Effector CD8-positive, alpha-beta T cell (primary cell): Measurements from ENCODE around the gene AQP2.
"Not testable (repeated sequence)": the region's sequence is repeated elsewhere in the genome, so short reads cannot be mapped to it uniquely, and the experiment has no call there.

Experiments used
- DNase-seq: peaks from one replicate; lab custom pipeline; 2025; lab: John Stamatoyannopoulos, UW

The AQP2 gene

GRCh38 chr12:49969651-49970429, 19.3 kb downstream of the AQP2 start:
- no peak for DNase-seq

DNA sequence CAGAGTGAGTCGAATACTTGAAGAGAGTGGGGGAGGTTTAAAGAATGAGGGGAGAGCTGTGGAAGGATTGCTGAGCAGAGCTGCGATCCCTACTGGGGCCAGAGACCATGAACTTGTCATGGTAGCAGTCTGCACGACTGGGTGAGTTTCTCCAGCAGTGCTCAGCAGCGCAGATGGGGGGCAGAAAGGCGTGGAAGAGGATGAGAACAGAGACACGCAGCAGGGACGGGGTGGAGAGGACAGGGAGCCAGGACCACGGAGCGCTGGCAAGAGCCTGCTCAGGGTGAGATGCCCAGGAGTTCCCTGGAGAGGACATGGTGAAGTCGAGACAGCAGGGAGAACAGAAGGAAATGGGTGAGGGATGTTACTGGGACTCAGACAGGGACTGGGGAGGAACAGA, 20.1 kb downstream of the AQP2 start:
- DNase-seq = no peak

- DNase-seq = no peak
These were observed 20.6 kb downstream of the AQP2 start for GRCh38 chr12:49971141-49971540.

- no peak for DNase-seq
These were observed 21.6 kb downstream of the AQP2 start for GRCh38 chr12:49972129-49972528.

DNA sequence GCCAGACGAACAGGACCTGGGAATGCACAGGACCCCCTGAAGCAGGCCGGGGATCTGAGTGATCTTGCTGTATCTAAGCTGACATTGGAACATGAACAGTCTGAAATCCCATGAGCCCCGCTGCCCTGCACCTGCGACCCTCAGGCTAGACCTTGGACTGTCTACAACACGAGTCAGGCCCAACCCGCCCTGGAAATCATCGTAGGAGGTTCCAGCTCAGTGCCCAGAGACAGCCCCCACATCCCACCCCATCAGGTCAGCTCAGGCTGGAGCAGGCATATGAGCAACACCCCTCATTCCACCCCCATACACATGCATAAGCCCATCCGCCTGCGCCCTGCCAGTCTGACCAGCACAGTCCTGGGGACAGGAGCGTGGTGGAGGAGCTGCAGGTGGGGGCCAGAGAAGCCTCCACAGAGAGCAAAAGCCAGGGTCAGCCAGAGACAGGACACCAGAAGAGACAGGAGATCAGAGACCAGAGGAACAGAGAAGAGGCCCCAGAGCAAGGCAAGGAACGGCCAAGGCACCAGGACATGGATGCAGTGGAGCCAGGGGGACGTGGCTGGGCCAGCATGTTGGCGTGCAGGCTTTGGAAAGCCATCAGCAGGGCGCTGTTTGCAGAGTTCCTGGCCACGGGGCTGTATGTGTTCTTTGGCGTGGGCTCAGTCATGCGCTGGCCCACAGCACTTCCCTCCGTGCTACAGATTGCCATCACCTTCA, 22.3 kb downstream of the AQP2 start, which contains the start of gene AQP6:
Gene AQP6, plus strand, starts transcription at position 307 of the 720 bp plus-strand sequence. Its CDS starts 227 bp downstream, at position 534.
- DNase-seq = no peak

DNA sequence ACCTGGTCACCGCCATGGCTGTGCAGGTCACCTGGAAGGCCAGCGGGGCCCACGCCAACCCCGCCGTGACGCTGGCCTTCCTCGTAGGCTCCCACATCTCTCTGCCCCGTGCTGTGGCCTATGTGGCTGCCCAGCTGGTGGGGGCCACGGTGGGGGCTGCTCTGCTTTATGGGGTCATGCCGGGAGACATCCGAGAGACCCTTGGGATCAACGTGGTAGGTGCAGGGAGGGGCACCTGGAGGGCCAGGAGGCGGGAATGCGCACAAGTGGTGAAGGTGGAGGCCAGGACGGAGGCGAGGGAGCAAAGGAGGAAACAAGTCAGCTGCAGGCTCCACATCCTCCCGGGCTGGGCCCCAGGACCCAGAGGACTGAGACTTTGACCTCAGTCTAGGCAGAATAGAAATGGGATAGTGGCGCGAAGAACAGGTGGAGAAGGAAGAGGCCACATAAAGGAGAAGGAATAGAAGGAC, 22.9 kb downstream of the AQP2 start:
- no peak for DNase-seq

- DNase-seq = no peak
These were observed 23.7 kb downstream of the AQP2 start for GRCh38 chr12:49974231-49974675.

DNA sequence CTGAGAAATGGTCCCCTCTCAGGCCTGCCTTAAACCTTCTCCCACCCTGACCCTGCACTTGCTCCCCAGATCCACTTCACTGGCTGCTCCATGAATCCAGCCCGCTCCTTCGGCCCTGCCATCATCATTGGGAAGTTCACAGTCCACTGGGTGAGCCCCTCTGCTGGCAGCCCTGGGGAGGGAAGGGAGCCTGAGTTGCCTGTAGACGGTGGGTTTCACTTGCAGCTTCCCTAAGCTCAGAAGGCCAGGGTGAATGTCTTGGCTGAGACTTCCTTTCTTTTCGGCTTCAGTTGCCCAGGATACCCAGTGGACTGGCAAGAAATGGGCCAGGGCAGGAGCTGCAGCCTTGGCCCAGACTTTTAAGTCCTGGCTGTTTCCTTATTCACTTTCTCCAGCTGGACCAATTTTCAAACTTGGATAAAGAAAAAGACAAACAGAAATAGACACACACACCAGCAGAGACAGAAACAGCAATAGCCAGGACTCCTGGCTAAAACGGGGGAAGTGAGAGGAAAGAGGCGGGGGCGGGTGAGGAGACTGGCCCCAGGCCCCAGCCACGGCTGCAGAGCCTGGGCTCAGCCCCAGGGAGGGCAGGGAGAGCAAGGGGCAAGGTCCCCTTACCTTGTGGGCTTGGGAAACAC, 24.3 kb downstream of the AQP2 start:
- DNase-seq = no peak

DNA sequence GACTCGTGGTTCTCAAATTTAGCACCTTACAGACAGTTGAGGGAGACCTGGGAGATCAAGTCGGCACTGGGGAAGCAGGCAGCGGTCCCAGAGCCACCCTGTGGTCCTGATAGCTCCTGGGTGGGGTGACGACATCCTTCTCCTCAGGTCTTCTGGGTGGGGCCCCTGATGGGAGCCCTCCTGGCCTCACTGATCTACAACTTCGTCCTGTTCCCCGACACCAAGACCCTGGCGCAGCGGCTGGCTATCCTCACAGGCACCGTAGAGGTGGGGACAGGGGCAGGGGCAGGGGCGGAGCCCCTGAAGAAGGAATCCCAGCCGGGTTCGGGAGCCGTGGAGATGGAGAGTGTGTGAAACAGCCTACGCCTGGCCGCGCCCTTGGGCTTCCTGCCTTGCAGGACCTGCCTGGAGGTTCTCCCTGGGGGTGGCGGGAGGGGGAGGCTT, 24.8 kb downstream of the AQP2 start:
- no peak for DNase-seq

DNA sequence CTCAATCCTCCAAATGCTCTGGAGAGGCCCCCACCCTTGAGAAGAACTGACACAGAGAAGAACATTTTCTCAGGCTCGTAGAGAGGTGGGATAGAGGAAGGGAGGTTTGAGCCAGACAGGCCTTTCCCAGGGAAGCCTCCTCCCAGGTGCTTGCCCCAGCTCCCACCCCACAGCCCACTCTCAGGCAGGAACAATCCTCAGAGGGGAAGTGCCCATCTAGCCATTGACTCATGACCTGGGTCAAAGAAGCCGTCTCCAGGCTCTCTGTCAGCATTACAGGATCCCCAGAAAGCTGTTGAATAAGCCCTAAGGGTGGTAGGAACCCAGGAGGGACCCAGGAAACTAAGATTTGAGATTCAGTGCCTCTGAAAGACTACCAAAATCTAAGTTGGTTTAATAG, 26.0 kb downstream of the AQP2 start:
- DNase-seq = no peak

- DNase-seq = no peak
These were observed 27.6 kb downstream of the AQP2 start for GRCh38 chr12:49978125-49978524.

DNA sequence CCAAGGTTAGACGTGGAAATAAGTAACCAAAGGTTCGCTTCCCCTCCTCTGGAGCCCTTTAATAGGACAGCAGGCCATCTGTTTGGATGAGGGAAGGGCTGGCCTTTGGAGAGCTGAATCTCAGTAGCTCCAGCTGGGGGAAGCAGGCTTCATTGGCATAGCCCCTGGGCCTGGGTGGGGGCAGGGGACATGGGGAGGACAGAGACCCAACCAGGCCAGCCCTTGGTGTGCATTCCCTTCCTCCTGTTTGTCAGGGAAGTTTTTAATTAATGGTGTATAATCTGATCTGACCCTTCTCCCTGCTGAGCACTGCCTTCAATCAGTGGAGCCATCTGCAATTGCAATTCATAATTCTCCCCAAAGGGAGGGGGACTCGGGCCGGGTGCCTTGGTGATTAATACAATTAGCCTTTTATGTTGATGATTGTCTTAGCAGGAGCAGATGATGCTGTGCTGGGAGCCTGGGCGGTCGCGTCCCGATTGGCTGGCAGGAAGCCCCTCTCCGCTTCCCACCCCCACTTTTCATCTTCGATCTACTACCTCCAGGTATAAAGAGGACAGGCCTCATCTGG, 28.6 kb downstream of the AQP2 start:
- DNase-seq = no peak

- no peak for DNase-seq
These were observed 29.3 kb downstream of the AQP2 start for GRCh38 chr12:49979791-49980190.

- DNase-seq = no peak
These were observed 30.2 kb downstream of the AQP2 start for GRCh38 chr12:49980501-49981349.

DNA sequence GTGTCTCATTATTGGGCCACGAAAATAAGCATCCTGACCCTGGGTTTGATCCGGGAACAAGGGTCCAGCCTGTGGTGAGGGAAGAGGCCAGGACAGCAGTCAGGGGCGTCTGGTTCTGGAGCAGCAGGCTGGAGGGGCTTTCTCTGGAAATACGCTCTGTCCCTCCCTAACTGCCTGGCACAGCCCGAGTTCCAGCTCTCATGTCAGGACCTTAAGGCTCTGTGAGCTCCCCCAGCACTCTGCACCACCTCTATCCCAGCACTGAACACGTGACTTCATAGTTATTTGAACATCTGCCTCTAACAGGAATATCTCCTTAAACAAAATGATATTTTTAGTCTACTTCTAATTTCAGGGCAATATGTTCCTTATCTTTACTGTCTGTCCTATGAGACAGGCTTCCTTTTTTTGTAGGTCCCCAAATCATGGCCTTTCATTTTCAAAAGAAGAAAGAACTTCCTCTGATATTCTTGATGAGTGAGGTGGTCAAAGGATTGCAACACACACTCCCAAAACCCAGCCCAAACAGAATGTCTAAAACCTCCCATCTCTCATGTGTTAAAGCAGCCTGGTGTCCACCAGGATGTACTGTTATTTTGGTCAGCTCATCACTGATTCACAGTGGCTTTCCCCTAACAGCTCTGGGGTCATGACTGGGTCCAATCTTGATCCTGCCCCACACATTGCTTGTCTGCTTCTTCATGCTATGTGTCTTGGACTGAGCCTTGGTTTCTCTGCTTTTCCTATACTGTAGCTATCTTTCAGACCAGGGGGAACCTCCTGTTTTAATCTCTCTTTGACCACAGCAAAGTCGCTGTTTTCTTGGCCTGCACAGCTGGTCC, 31.9 kb downstream of the AQP2 start:
- DNase-seq = no peak

GRCh38 chr12:49983892-49984291, 33.4 kb downstream of the AQP2 start:
- DNase-seq = no peak

- DNase-seq = no peak
These were observed 34.2 kb downstream of the AQP2 start for GRCh38 chr12:49984476-49985359.

DNA sequence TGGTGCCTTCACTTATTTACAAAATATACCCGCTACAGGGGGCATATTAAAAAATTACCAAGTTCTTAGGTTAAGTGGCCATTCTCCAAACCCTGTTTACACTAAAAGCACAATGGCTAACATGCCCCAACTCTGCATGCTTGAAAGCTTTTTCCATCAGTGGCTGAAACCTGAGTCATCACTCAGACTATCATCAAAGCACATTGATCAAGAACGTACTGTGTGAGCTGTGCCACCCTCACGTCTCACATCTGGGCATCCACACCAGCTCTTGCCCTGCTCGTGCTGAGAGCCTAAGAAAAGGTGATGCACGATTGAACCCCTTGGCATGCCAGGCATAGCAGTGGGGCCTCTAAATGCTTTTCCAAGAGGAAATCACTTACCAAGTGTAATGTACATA, 35.4 kb downstream of the AQP2 start:
- DNase-seq = no peak

DNA sequence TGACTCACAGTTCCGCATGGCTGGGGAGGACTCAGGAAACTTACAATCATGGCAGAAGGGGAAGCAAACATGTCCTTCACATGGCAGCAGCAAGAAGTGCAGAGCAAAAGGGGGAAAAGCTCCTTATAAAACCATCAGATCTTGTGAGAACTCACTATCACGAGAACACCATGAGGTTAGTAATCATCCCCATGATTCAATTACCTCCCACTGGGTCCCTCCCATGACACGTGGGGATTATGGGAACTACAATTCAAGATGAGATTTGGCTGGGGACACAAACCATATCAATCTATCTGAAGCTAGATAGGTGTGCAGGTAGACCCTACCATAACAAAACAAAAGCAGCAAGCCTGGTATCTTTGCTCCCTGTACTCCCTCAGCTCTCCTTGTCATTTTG, 35.9 kb downstream of the AQP2 start:
- DNase-seq = not testable (repeated sequence)
